HepG2 (cell line): ENCODE data around the gene LIPT2. TPM values are rescaled to one million over a fixed set of nuclear protein-coding genes. Genes with fewer than 3 reads are reported as not detected.

Experiments used
- ARNTL ChIP-seq: sonication (generic); formaldehyde crosslinking; IDR thresholded peaks from 2 replicates; pipeline ENCODE4 v1.4.0; 2020; ENCODE audit warnings: mild to moderate bottlenecking, missing genetic modification reagents
- CENPT ChIP-seq: sonication (generic); formaldehyde crosslinking; IDR thresholded peaks from 2 replicates; pipeline ENCODE4 v1.8.0; 2022; ENCODE audit warnings: low read depth, mild to moderate bottlenecking, moderate library complexity, missing genetic modification reagents
- KAT8 ChIP-seq: IDR thresholded peaks from 2 replicates; pipeline ENCODE4 v1.6.1; 2016; ENCODE audit warnings: missing genetic modification reagents, missing compliant biosample characterization
- KLF9 ChIP-seq: IDR thresholded peaks from 2 replicates; pipeline ENCODE4 v1.6.1; 2016; ENCODE audit warnings: low read depth
- NR2F6 ChIP-seq, 2 experiments: IDR thresholded peaks; 2 replicates each; pipeline ENCODE4 v1.6.1; 2016; ENCODE audit warnings: antibody characterized with exemption in 1 of 2, mild to moderate bottlenecking in 1 of 2
- XRCC5 ChIP-seq: fragments of 200-400 bp; formaldehyde crosslinking; optimal IDR thresholded peaks from 2 replicates; pipeline ENCODE3; 2017; ENCODE audit warnings: mild to moderate bottlenecking, low read length
- ZMYM2 ChIP-seq: sonication (generic); formaldehyde crosslinking; IDR thresholded peaks from 2 replicates; pipeline ENCODE4 v1.8.0; 2022; ENCODE audit warnings: mild to moderate bottlenecking, missing genetic modification reagents
- ZNF230 ChIP-seq: sonication (generic); formaldehyde crosslinking; IDR thresholded peaks from 2 replicates; pipeline ENCODE4 v1.4.0; 2020; ENCODE audit warnings: mild to moderate bottlenecking, missing genetic modification reagents
- ZNF263 ChIP-seq: sonication (generic); formaldehyde crosslinking; IDR thresholded peaks from 2 replicates; pipeline ENCODE4 v1.4.0; 2020; ENCODE audit warnings: missing genetic modification reagents
- ZNF772 ChIP-seq: sonication (generic); formaldehyde crosslinking; IDR thresholded peaks from 2 replicates; pipeline ENCODE4 v1.5.0; 2020; ENCODE audit warnings: mild to moderate bottlenecking, missing genetic modification reagents
- polyA plus RNA-seq, 8 experiments: library from polyadenylated mRNA; depleted of rRNA in 3 of 8; stranded (reverse) in 7 of 8; unstranded in 1 of 8; fragments of >200 nt; fragmentation: Illumina TruSeq in 4 of 8; extraction: Trizol in 4 of 8; gene quantifications; 2 replicates each; pipeline versions ENCODE4 v1.2.1 to v1.2.3, GENCODE V29; 2011 to 2016; ENCODE audit warnings: low read depth in 4 of 8, missing spikeins in 1 of 8, mixed read lengths in 1 of 8; ENCODE audit not compliant: insufficient read depth in 1 of 8
- total RNA-seq, 5 experiments: library from RNA; depleted of rRNA; stranded (reverse); fragments of >200 nt; fragmentation: Illumina TruSeq; extraction: Trizol; gene quantifications; 2 replicates each; pipeline ENCODE4 v1.2.3, GENCODE V29; 2016; ENCODE audit warnings: low read depth in 1 of 5
- TF ChIP-seq, protein P1 (sequence below): sonication (generic); formaldehyde crosslinking; IDR thresholded peaks from 2 replicates; pipeline ENCODE4 v1.4.0; 2020; ENCODE audit warnings: missing genetic modification reagents, borderline replicate concordance
- TF ChIP-seq, protein P2 (sequence below), 2 experiments: sonication (generic) in 1 of 2; formaldehyde crosslinking in 1 of 2; IDR thresholded peaks; 2 replicates each; pipeline versions ENCODE4 v1.5.1 to v1.6.1; 2011 to 2020; ENCODE audit warnings: borderline replicate concordance in 1 of 2, low read depth in 1 of 2, low read length in 1 of 2, mild to moderate bottlenecking in 1 of 2, missing genetic modification reagents in 1 of 2, moderate library complexity in 1 of 2
- TF ChIP-seq, protein P3 (sequence below): sonication (generic); formaldehyde crosslinking; IDR thresholded peaks from 2 replicates; pipeline ENCODE4 v1.4.0; 2020; ENCODE audit warnings: missing genetic modification reagents
- TF ChIP-seq, protein P4 (sequence below): sonication (generic); formaldehyde crosslinking; IDR thresholded peaks from 2 replicates; pipeline ENCODE4 v1.5.0; 2020; ENCODE audit warnings: missing genetic modification reagents
- TF ChIP-seq, protein P5 (sequence below): sonication (generic); formaldehyde crosslinking; IDR thresholded peaks from 2 replicates; pipeline ENCODE4 v1.4.0; 2020; ENCODE audit warnings: missing genetic modification reagents
- TF ChIP-seq, protein P6 (sequence below): sonication (generic); formaldehyde crosslinking; IDR thresholded peaks from 2 replicates; pipeline ENCODE4 v1.5.1; 2020; ENCODE audit warnings: mild to moderate bottlenecking, missing genetic modification reagents, borderline replicate concordance

LIPT2 gene
- total and polyA plus RNA-seq, 2 of the 13 experiments (the other 11 are each of a cell fraction or from before 2014, with no cell fraction given), result 3.0 to 5.6 TPM

DNA sequence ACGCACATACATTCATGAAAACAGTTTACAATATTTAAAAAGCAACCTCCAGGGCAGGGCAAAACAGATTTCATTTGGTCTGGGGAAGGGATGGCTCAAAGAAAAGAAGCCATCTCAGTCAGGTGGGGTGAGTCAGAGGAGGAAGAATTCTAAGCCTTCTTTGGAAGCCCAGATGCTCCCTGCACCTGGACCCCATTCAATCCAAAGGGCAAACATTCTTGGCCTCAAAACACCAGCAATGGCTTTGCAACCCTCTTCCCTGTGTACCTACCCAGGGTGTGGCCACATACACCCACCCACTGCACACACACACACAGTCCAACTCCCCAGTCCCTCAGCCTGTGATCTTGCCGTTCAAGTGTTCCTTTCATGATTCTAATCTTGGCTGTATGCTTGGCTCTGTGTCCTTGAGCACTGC, 28.2 kb downstream of the LIPT2 start (continued):
- TF ChIP-seq, protein P1, sequence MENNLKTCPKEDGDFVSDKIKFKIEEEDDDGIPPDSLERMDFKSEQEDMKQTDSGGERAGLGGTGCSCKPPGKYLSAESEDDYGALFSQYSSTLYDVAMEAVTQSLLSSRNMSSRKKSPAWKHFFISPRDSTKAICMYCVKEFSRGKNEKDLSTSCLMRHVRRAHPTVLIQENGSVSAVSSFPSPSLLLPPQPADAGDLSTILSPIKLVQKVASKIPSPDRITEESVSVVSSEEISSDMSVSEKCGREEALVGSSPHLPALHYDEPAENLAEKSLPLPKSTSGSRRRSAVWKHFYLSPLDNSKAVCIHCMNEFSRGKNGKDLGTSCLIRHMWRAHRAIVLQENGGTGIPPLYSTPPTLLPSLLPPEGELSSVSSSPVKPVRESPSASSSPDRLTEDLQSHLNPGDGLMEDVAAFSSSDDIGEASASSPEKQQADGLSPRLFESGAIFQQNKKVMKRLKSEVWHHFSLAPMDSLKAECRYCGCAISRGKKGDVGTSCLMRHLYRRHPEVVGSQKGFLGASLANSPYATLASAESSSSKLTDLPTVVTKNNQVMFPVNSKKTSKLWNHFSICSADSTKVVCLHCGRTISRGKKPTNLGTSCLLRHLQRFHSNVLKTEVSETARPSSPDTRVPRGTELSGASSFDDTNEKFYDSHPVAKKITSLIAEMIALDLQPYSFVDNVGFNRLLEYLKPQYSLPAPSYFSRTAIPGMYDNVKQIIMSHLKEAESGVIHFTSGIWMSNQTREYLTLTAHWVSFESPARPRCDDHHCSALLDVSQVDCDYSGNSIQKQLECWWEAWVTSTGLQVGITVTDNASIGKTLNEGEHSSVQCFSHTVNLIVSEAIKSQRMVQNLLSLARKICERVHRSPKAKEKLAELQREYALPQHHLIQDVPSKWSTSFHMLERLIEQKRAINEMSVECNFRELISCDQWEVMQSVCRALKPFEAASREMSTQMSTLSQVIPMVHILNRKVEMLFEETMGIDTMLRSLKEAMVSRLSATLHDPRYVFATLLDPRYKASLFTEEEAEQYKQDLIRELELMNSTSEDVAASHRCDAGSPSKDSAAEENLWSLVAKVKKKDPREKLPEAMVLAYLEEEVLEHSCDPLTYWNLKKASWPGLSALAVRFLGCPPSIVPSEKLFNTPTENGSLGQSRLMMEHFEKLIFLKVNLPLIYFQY, result no peak
- TF ChIP-seq ZMYM2 (no peak), ZNF263 (CRISPR knock-in tag) (no peak), ZNF230 (CRISPR knock-in tag) (no peak), ZNF772 (CRISPR knock-in tag) (no peak), KLF9 (CRISPR knock-in tag) (no peak), XRCC5 (no peak), NR2F6 (IDR thresholded peaks at IDR 0.05) (0 out of 2 replicates have a peak, but pooled peaks have one; percentile 35), NR2F6 (CRISPR knock-in tag; IDR thresholded peaks at IDR 0.05) (peak; percentile 29; the same call in 1 of the 2 replicates), ARNTL (CRISPR knock-in tag) (no peak), KAT8 (no peak), CENPT (CRISPR knock-in tag) (no peak)
- TF ChIP-seq, protein P2, sequence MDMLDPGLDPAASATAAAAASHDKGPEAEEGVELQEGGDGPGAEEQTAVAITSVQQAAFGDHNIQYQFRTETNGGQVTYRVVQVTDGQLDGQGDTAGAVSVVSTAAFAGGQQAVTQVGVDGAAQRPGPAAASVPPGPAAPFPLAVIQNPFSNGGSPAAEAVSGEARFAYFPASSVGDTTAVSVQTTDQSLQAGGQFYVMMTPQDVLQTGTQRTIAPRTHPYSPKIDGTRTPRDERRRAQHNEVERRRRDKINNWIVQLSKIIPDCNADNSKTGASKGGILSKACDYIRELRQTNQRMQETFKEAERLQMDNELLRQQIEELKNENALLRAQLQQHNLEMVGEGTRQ (IDR thresholded peaks at IDR 0.05; ENCODE audit: low read depth, low read length), result no peak
- TF ChIP-seq, protein P2 (CRISPR knock-in tag; IDR thresholded peaks at IDR 0.05; ENCODE audit: borderline replicate concordance), result no peak
- TF ChIP-seq, protein P3, sequence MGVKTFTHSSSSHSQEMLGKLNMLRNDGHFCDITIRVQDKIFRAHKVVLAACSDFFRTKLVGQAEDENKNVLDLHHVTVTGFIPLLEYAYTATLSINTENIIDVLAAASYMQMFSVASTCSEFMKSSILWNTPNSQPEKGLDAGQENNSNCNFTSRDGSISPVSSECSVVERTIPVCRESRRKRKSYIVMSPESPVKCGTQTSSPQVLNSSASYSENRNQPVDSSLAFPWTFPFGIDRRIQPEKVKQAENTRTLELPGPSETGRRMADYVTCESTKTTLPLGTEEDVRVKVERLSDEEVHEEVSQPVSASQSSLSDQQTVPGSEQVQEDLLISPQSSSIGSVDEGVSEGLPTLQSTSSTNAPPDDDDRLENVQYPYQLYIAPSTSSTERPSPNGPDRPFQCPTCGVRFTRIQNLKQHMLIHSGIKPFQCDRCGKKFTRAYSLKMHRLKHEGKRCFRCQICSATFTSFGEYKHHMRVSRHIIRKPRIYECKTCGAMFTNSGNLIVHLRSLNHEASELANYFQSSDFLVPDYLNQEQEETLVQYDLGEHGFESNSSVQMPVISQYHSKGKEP, result no peak
- TF ChIP-seq, protein P4, sequence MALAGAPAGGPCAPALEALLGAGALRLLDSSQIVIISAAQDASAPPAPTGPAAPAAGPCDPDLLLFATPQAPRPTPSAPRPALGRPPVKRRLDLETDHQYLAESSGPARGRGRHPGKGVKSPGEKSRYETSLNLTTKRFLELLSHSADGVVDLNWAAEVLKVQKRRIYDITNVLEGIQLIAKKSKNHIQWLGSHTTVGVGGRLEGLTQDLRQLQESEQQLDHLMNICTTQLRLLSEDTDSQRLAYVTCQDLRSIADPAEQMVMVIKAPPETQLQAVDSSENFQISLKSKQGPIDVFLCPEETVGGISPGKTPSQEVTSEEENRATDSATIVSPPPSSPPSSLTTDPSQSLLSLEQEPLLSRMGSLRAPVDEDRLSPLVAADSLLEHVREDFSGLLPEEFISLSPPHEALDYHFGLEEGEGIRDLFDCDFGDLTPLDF (CRISPR knock-in tag), result no peak
- TF ChIP-seq, protein P5, sequence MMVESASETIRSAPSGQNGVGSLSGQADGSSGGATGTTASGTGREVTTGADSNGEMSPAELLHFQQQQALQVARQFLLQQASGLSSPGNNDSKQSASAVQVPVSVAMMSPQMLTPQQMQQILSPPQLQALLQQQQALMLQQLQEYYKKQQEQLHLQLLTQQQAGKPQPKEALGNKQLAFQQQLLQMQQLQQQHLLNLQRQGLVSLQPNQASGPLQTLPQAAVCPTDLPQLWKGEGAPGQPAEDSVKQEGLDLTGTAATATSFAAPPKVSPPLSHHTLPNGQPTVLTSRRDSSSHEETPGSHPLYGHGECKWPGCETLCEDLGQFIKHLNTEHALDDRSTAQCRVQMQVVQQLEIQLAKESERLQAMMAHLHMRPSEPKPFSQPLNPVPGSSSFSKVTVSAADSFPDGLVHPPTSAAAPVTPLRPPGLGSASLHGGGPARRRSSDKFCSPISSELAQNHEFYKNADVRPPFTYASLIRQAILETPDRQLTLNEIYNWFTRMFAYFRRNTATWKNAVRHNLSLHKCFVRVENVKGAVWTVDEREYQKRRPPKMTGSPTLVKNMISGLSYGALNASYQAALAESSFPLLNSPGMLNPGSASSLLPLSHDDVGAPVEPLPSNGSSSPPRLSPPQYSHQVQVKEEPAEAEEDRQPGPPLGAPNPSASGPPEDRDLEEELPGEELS (CRISPR knock-in tag), result peak; percentile 22; the same call in 1 of the 2 replicates
- TF ChIP-seq, protein P6, sequence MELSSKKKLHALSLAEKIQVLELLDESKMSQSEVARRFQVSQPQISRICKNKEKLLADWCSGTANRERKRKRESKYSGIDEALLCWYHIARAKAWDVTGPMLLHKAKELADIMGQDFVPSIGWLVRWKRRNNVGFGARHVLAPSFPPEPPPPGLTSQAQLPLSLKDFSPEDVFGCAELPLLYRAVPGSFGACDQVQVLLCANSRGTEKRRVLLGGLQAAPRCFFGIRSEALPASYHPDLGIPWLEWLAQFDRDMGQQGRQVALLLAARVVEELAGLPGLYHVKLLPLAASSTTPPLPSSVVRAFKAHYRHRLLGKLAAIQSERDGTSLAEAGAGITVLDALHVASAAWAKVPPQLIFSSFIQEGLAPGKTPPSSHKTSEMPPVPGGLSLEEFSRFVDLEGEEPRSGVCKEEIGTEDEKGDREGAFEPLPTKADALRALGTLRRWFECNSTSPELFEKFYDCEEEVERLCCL (CRISPR knock-in tag), result no peak
